Measurements from ENCODE around the gene WFDC2.

The WFDC2 gene

GRCh38 chr20:45507011-45507820 is 37.7 kb downstream of the WFDC2 start:
- no peak overlapping the region for H3K9ac ChIP-seq (ENCODE audit: low read length)

GRCh38 chr20:45508068-45508886 is 38.7 kb downstream of the WFDC2 start:
- H3K4me3 ChIP-seq (ENCODE audit: insufficient read depth, low read length, poor library complexity, severe bottlenecking) = no peak overlapping the region
- H3K27me3 ChIP-seq (ENCODE audit: low read length) = no peaks in the 10 kb centered on the region
- H3K36me3 ChIP-seq (ENCODE audit: low read length) = no peaks in the 10 kb centered on the region
- H3K27ac ChIP-seq (ENCODE audit: low read depth, low read length) = no peak overlapping the region
- H3K79me2 ChIP-seq (ENCODE audit: insufficient read depth, low read length) = no peaks in the 10 kb centered on the region
- H3K4me2 ChIP-seq (ENCODE audit: low read depth, low read length, poor library complexity, severe bottlenecking) = no peak overlapping the region
- no peak overlapping the region for H2AFZ ChIP-seq (ENCODE audit: low read depth, low read length, severe bottlenecking)
- no peaks in the 10 kb centered on the region for H3K9me3 ChIP-seq (ENCODE audit: insufficient read depth, low read length)
- H3F3A ChIP-seq (ENCODE audit: insufficient read depth) = no peaks in the 10 kb centered on the region
- H3K9me2 ChIP-seq (replicated peaks; ENCODE audit: insufficient read depth, low read length) = no peaks in the 10 kb centered on the region
- TF ChIP-seq, protein P1, sequence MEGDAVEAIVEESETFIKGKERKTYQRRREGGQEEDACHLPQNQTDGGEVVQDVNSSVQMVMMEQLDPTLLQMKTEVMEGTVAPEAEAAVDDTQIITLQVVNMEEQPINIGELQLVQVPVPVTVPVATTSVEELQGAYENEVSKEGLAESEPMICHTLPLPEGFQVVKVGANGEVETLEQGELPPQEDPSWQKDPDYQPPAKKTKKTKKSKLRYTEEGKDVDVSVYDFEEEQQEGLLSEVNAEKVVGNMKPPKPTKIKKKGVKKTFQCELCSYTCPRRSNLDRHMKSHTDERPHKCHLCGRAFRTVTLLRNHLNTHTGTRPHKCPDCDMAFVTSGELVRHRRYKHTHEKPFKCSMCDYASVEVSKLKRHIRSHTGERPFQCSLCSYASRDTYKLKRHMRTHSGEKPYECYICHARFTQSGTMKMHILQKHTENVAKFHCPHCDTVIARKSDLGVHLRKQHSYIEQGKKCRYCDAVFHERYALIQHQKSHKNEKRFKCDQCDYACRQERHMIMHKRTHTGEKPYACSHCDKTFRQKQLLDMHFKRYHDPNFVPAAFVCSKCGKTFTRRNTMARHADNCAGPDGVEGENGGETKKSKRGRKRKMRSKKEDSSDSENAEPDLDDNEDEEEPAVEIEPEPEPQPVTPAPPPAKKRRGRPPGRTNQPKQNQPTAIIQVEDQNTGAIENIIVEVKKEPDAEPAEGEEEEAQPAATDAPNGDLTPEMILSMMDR (IDR thresholded peaks at IDR 0.05; ENCODE audit: insufficient read depth, low read length, poor library complexity, severe bottlenecking) = no peak
- no peak for TF ChIP-seq EZH2phosphoT487 (conservative IDR thresholded peaks at IDR 0.05; ENCODE audit: low read length)
- no peaks in the 10 kb centered on the region for H4K20me1 ChIP-seq (ENCODE audit: low read depth, low read length)
- H3K9ac ChIP-seq (ENCODE audit: low read length) = no peak overlapping the region

More at GRCh38 chr20:45507011-45507820, 37.7 kb downstream of the WFDC2 start:
- H3K27me3 ChIP-seq (ENCODE audit: low read length) = no peaks in the 10 kb centered on the region
- no peaks in the 10 kb centered on the region for H3K36me3 ChIP-seq (ENCODE audit: low read length)
- no peak overlapping the region for H3K27ac ChIP-seq (ENCODE audit: low read depth, low read length)
- no peaks in the 10 kb centered on the region for H3K9me2 ChIP-seq (replicated peaks; ENCODE audit: insufficient read depth, low read length)
- no peak overlapping the region for H3K4me3 ChIP-seq (ENCODE audit: insufficient read depth, low read length, poor library complexity, severe bottlenecking)
- no peaks in the 10 kb centered on the region for H3F3A ChIP-seq (ENCODE audit: insufficient read depth)
- TF ChIP-seq EZH2phosphoT487 (conservative IDR thresholded peaks at IDR 0.05; ENCODE audit: low read length) = no peak
- TF ChIP-seq, protein P1 (IDR thresholded peaks at IDR 0.05; ENCODE audit: insufficient read depth, low read length, poor library complexity, severe bottlenecking) = no peak
- no peaks in the 10 kb centered on the region for H3K79me2 ChIP-seq (ENCODE audit: insufficient read depth, low read length)
- no peak overlapping the region for H2AFZ ChIP-seq (ENCODE audit: low read depth, low read length, severe bottlenecking)
- no peaks in the 10 kb centered on the region for H3K9me3 ChIP-seq (ENCODE audit: insufficient read depth, low read length)
- H4K20me1 ChIP-seq (ENCODE audit: low read depth, low read length) = no peaks in the 10 kb centered on the region
- no peak overlapping the region for H3K4me2 ChIP-seq (ENCODE audit: low read depth, low read length, poor library complexity, severe bottlenecking)

- Histone ChIP-seq H3F3A (ENCODE audit: insufficient read depth) (no peaks in the 10 kb centered on the region), H3K36me3 (ENCODE audit: low read length) (no peaks in the 10 kb centered on the region), H3K4me2 (ENCODE audit: low read depth, low read length, poor library complexity, severe bottlenecking) (no peak overlapping the region), H3K9me2 (replicated peaks; ENCODE audit: insufficient read depth, low read length) (no peaks in the 10 kb centered on the region), H3K27me3 (ENCODE audit: low read length) (no peaks in the 10 kb centered on the region), H4K20me1 (ENCODE audit: low read depth, low read length) (no peaks in the 10 kb centered on the region), H3K27ac (ENCODE audit: low read depth, low read length) (no peak overlapping the region), H3K79me2 (ENCODE audit: insufficient read depth, low read length) (no peaks in the 10 kb centered on the region), H3K4me3 (ENCODE audit: insufficient read depth, low read length, poor library complexity, severe bottlenecking) (no peak overlapping the region), H2AFZ (ENCODE audit: low read depth, low read length, severe bottlenecking) (no peak overlapping the region), H3K9me3 (ENCODE audit: insufficient read depth, low read length) (no peaks in the 10 kb centered on the region), H3K9ac (ENCODE audit: low read length) (no peak overlapping the region)
- TF ChIP-seq, protein P1 (IDR thresholded peaks at IDR 0.05; ENCODE audit: insufficient read depth, low read length, poor library complexity, severe bottlenecking) = no peak
- TF ChIP-seq EZH2phosphoT487 (conservative IDR thresholded peaks at IDR 0.05; ENCODE audit: low read length) = no peak
These were observed 39.5 kb downstream of the WFDC2 start for GRCh38 chr20:45509091-45509490.

Measured in SU-DHL-6 (cell line).